CD4-positive, alpha-beta T cell treated with Interleukin-10 for 1 hour (primary cell): ENCODE results near the gene SMIM1.

Experiments
- DNase-seq: peaks from one replicate; pipeline ENCODE4 v3.0.0-alpha.2; 2020

The SMIM1 gene

GRCh38 chr1:3759796-3760195, 12.8 kb upstream of the SMIM1 start:
- DNase-seq = no peak

GRCh38 chr1:3761296-3762010, 11.1 kb upstream of the SMIM1 start:
- no peak for DNase-seq

- no peak for DNase-seq
Measured at GRCh38 chr1:3762151-3762872, 10.2 kb upstream of the SMIM1 start.

GRCh38 chr1:3762873-3763228, 9.7 kb upstream of the SMIM1 start:
- no peak for DNase-seq

DNA sequence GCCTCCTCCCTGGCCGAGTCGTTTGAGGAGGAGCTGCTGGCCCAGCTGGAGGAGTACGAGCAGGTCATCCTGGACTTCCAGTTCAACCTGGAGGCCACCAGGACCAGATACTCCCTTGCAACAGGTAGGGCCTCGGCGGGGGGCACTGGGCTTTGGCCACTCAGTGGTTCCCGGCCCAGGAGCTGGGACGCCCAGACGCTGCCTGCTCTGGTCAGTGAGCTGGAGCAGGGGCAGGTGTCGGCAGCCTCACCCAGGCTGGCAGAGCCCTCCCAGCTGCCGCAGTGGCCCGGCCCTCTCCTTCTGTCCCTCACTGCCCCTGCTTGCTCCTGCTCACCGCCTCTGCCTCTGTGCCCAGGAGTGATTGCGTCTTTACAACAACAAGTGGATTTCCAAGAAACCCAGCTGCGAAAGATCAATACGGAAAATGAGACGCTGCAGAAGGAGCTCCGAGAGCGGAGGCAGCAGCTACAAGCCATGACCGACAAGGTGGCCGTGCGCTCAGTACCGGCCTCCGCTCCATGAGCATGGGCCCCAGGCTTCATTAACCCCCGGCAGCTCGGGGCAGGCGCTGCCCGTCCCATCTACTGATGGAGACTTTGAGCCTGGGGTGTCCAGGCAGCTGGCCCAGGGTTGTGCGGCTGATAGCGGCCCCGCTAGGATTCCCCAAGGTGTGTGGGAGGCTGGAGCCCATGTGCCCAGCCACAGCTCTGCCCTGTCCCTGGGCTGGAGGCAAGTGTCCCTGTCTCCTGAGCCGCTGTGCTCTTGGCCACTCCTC, 9.0 kb upstream of the SMIM1 start:
- DNase-seq = no peak

DNA sequence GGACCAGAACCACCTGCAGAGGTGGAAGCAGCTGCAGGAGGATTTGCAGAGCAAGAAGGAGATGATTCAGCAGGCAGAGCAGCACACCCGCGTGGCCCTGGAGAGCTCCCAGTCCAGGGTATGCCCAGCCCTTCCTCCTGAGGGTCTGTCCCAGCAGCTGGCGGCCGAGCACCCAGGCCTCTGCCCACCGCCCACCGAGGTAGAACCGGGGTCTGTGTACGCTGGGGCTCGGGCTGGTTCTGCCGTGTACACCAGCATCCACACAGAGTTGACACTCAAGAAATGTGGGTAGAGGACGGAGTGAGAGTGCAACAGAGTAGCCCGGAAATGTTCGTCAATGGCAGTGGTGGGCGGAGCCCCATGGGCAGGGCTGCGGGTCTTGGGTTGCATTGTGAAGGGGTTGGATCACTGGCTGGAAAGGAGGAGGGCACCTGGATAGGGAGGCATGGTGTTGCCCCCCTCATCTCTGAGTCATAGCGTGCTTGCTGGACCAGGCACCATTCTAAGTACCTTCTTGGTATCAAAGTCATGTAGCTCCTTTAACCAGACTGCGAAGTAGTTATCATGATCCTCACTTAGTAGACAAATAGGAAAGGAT, 5.1 kb upstream of the SMIM1 start:
- no peak for DNase-seq

DNA sequence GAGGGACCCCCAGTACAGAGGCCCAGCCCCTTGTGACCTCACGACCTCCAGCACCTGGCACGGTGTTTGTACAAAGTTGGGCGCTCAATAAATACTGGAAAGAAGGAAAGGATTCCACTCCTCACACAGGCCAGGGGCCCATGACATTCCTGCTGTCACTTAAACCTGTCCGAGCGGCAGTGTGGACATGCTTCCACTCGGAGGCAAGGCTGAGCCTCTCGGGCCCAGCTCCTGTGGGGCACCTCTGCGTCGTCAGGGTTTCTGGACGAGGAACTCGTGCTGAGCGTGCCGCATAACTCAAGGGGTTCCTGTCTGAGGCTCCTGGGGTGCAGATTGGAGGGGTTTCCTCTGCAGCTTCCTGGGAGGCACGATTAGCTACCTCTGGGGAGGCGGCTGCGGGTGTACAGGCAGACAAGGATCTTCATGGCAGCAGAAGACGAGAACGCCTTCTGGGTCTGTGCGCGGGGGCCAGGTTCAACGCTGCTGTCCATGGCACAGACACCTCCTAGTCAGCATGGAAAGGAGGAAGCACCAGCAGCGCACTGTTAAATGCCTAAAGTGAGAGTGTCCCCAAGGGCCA, 3.6 kb upstream of the SMIM1 start:
- DNase-seq = no peak

DNA sequence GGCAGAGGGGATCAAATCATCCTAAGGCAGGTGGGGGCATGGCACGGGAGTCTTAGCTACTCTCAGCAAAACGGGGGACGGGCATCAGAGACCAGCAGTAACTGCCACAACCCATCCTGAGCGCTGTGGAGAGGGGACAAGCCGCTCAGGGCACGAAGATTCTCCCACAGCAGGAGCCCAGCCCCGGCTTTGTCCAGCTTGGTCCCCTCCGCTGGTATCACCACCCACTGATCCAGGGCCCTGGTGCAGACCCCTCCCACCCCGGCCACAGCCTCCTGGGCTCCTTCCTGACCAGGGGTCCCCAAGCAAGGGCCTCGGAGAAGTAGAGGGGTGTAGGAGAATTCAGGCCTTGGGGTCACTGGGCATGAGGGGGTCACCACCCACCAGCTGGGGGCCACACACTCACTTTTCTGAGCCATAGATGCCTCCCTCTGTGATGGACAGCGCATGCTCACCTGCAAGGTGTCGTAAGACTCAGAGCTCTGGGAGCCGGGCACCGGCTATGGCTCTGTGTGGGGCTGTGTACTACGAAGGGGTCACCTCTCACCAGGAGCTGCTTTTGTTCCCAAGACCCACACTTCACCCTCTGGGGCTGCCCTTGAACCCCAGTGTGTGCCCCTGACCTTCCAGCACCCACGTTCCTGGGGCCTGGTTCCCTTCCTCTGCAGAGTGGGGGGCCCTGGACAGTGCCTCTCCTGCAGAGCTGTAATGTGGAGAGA, 2.3 kb upstream of the SMIM1 start:
- no peak for DNase-seq

GRCh38 chr1:3771108-3772026, 1.2 kb upstream of the SMIM1 start:
- no peak for DNase-seq

DNA sequence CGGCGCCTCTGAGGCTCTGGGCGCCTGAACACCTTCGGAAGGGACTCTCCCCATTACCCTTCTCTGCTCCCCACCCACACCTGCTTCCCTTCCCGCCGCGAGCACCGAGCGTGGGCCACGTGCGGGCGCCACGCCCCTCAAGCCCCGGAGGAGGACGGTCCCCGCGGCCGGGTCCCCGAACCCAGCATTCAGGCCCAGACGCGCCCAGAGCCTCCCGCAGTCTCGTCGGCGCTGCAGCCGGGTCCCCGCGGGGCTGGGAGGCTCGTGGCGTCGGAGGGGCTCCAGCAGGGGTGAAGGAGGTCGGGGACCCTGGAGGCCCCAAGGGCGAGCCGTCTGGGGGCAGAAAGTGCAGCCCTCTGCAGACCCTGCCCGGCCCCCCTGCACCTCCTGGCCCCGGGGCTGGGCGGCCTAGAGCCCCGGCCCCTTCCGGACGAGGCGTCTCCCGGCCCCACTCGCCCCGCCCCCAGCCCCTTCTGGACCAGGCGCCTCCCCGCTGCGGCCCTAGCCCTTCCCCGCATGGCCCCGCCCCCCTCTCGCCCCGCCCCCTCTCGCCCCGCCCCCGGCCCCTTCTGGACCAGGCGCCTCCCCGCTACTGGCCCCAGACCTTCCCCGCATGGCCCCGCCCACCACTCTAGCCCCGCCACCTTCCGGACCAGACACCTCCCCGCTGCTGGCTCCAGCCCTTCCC, 378 bp upstream of the SMIM1 start:
- DNase-seq = peak; percentile 93

GRCh38 chr1:3773572-3774275, 1.2 kb downstream of the SMIM1 start:
- DNase-seq = no peak

DNA sequence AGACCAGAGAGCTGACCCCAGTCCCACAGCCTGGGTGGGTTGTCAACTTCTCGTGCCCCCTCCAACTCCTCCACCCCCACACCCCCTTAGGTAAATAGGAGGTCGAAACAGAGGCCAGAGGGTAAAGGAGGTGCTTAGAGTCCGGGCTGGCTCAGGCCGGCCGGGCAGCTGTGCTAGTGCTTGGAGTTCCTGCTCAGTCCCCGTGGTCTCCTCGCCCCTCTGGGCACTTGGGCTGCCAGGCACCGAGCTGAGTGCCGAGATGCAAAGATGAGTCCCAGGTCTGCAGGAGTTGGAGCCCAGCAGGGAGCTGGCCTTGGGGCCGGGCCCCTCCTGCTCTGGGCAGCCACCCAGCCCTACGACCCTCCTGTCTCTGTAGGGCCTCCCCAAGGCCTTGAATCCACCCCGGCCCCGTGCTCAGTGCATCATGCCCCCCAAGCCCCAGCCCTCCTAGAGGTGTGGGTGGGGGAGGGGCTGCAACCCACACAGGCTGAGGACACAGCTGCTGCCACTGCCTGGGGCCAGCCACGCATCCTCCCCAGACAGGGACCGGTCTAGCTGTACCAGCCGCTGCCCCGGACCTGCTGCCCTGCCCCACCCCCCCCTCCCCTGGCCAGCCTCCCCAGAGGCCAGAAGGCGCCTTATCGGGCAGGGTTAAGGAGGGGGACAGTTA, 1.9 kb downstream of the SMIM1 start:
- no peak for DNase-seq

- no peak for DNase-seq
Measured at GRCh38 chr1:3774946-3775489, 2.5 kb downstream of the SMIM1 start.

GRCh38 chr1:3775490-3776230, 3.1 kb downstream of the SMIM1 start:
- peak; percentile 60 for DNase-seq

DNA sequence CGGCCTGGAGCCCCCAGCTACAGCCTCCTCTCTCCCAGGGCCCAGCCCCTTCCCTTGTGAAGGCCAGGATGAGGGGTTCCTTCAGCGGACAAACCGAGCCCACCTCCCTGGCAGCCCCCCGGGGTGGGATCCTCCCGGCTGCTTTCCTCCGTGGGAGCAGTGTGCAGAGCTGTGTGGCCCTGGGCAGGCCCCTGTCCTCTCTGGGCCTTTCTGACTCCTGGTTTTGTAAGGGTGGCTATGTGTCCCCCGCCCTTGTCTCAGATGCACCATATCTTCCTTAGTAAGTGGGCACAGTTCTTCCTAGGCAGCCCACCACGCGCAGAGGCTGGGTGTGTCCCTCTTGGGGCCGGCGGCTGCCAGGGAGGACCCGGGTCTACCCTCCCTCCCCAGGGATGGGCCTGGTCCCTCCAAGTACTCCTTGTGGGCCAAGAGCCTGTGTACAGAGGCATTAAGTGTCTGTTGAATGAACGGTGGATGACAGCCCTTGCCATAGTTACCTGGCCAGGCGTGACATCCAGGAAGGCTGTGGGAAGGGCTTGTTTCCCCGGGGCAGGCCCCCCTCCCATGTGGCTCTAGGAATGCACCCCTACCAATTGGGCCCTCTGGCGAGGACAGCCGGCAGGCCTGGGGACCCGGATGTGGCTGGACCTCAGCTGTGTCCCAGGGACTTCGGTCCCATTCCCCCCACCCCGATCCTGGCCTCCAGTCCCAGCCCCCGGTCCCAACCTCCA, 3.8 kb downstream of the SMIM1 start:
- DNase-seq = no peak

- no peak for DNase-seq
Measured at GRCh38 chr1:3777078-3777547, 4.6 kb downstream of the SMIM1 start.
